H9 (cell line): ENCODE measurements around the gene LEPR. TPM values are rescaled to one million over a fixed set of nuclear protein-coding genes. Genes with fewer than 3 reads are reported as not detected.

Experiments used
- DNase-seq: peaks from one replicate; pipeline ENCODE4 v3.0.0-alpha.2; 2017
- H2AFZ ChIP-seq: one replicate; pipeline ENCODE4 v1.6.1; 2013; ENCODE audit warnings: mild to moderate bottlenecking, low read length, control low read depth, moderate library complexity
- H2AK5ac ChIP-seq: 2 replicates; pipeline ENCODE4 v1.6.1; 2013; ENCODE audit warnings: low read length, control low read depth, mixed read lengths; ENCODE audit not compliant: insufficient read length
- H2BK120ac ChIP-seq: one replicate; pipeline ENCODE4 v1.6.1; 2013; ENCODE audit warnings: low read depth, mild to moderate bottlenecking, low read length, control low read depth, inconsistent platforms; ENCODE audit not compliant: poor library complexity, severe bottlenecking
- H2BK12ac ChIP-seq: 2 replicates; pipeline ENCODE4 v1.6.1; 2013; ENCODE audit warnings: low read length, control low read depth, mixed read lengths, low read depth; ENCODE audit not compliant: insufficient read length
- H2BK15ac ChIP-seq: 2 replicates; pipeline ENCODE4 v1.6.1; 2013; ENCODE audit warnings: low read depth, low read length, control low read depth
- H2BK20ac ChIP-seq: one replicate; pipeline ENCODE4 v1.6.1; 2013; ENCODE audit warnings: low read depth, mild to moderate bottlenecking, low read length, control low read depth, inconsistent platforms; ENCODE audit not compliant: poor library complexity, severe bottlenecking
- H2BK5ac ChIP-seq: 2 replicates; pipeline ENCODE4 v1.6.1; 2013; ENCODE audit warnings: low read length, control low read depth, mixed read lengths; ENCODE audit not compliant: insufficient read length
- H3K14ac ChIP-seq: 2 replicates; pipeline ENCODE4 v1.6.1; 2013; ENCODE audit warnings: low read length, control low read depth; ENCODE audit not compliant: insufficient read depth
- H3K18ac ChIP-seq: 2 replicates; pipeline ENCODE4 v1.6.1; 2013; ENCODE audit warnings: low read depth, mild to moderate bottlenecking, mixed read lengths, low read length, control low read depth; ENCODE audit not compliant: insufficient read length
- H3K23ac ChIP-seq: 2 replicates; pipeline ENCODE4 v1.6.1; 2013; ENCODE audit warnings: low read length, control low read depth, mixed read lengths, low read depth; ENCODE audit not compliant: insufficient read length
- H3K23me2 ChIP-seq: 2 replicates; pipeline ENCODE4 v1.6.1; 2013; ENCODE audit warnings: low read depth, mild to moderate bottlenecking, mixed read lengths, low read length, control low read depth; ENCODE audit not compliant: insufficient read length, poor library complexity, severe bottlenecking
- H3K27ac ChIP-seq: 2 replicates; pipeline ENCODE4 v1.5.1; 2013; ENCODE audit warnings: low read length, control low read depth, mixed read lengths, low read depth; ENCODE audit not compliant: insufficient read length
- H3K27me3 ChIP-seq: 2 replicates; pipeline ENCODE4 v1.6.1; 2013; ENCODE audit warnings: low read length, control low read depth, inconsistent platforms; ENCODE audit not compliant: insufficient read depth
- H3K4ac ChIP-seq: 2 replicates; pipeline ENCODE4 v1.6.1; 2013; ENCODE audit warnings: low read depth, mild to moderate bottlenecking, control low read depth, inconsistent platforms, low read length, moderate library complexity
- H3K4me1 ChIP-seq: 2 replicates; pipeline ENCODE4 v1.6.1; 2013; ENCODE audit warnings: low read length, control low read depth, inconsistent platforms; ENCODE audit not compliant: insufficient read depth
- H3K4me2 ChIP-seq: 2 replicates; pipeline ENCODE4 v1.6.1; 2013; ENCODE audit warnings: low read length, control low read depth, mixed read lengths; ENCODE audit not compliant: insufficient read length, insufficient read depth
- H3K56ac ChIP-seq: 2 replicates; pipeline ENCODE4 v1.6.1; 2013; ENCODE audit warnings: low read depth, mild to moderate bottlenecking, mixed read lengths, low read length, control low read depth; ENCODE audit not compliant: insufficient read length
- H3K79me1 ChIP-seq: 2 replicates; pipeline ENCODE4 v1.6.1; 2013; ENCODE audit warnings: low read depth, mild to moderate bottlenecking, moderate library complexity, low read length, control low read depth, inconsistent platforms; ENCODE audit not compliant: insufficient read depth, poor library complexity, severe bottlenecking
- H3K79me2 ChIP-seq: 2 replicates; pipeline ENCODE4 v1.6.1; 2013; ENCODE audit warnings: low read length, control low read depth, inconsistent platforms; ENCODE audit not compliant: insufficient read depth
- H3K9ac ChIP-seq: 2 replicates; pipeline ENCODE4 v1.6.1; 2013; ENCODE audit warnings: low read length, control low read depth, mixed read lengths; ENCODE audit not compliant: insufficient read length; ENCODE audit errors: extremely low read depth
- H3K9me3 ChIP-seq: one replicate; pipeline ENCODE4 v1.6.1; 2013; ENCODE audit warnings: low read depth, low read length, inconsistent platforms; ENCODE audit not compliant: control insufficient read depth
- H3T11ph ChIP-seq: one replicate; pipeline ENCODE4 v1.6.1; 2013; ENCODE audit warnings: mild to moderate bottlenecking, low read length, control low read depth, inconsistent platforms
- H4K20me1 ChIP-seq: one replicate; pipeline ENCODE4 v1.6.1; 2013; ENCODE audit not compliant: control insufficient read depth, insufficient read length, insufficient read depth
- H4K5ac ChIP-seq: 2 replicates; pipeline ENCODE4 v1.6.1; 2013; ENCODE audit warnings: low read depth, mild to moderate bottlenecking, mixed read lengths, low read length, control low read depth; ENCODE audit not compliant: insufficient read length
- H4K8ac ChIP-seq: replicated peaks from 2 replicates; pipeline ENCODE4 v1.6.1; 2013; ENCODE audit warnings: low read length, control low read depth, mixed read lengths, low read depth; ENCODE audit not compliant: insufficient read length
- H4K91ac ChIP-seq: 2 replicates; pipeline ENCODE4 v1.6.1; 2013; ENCODE audit warnings: low read depth, mild to moderate bottlenecking, moderate library complexity, mixed read lengths, low read length, control low read depth; ENCODE audit not compliant: insufficient read length
- H3K27ac Mint-ChIP-seq, 3 experiments: 2 replicates in 2 of 3; 3 replicates in 1 of 3; pipeline ENCODE4 v1.8.0; 2020 to 2021; ENCODE audit warnings: mixed read lengths in 3 of 3, mild to moderate bottlenecking in 1 of 3, moderate library complexity in 1 of 3
- H3K27me3 Mint-ChIP-seq: 2 replicates; pipeline ENCODE4 v1.8.0; 2021; ENCODE audit warnings: low read depth, mild to moderate bottlenecking, moderate library complexity, mixed read lengths
- H3K36me3 Mint-ChIP-seq, 3 experiments: 2 replicates in 2 of 3; 3 replicates in 1 of 3; pipeline ENCODE4 v1.8.0; 2020 to 2021; ENCODE audit warnings: low read depth in 3 of 3, mixed read lengths in 3 of 3; ENCODE audit not compliant: insufficient read depth in 1 of 3
- H3K4me1 Mint-ChIP-seq, 2 experiments: 2 replicates each; pipeline ENCODE4 v1.8.0; 2020; ENCODE audit warnings: mixed read lengths in 2 of 2
- H3K4me3 Mint-ChIP-seq, 2 experiments: 2 replicates in 1 of 2; 3 replicates in 1 of 2; pipeline ENCODE4 v1.8.0; 2020 to 2021; ENCODE audit warnings: mild to moderate bottlenecking in 2 of 2, mixed read lengths in 2 of 2, moderate library complexity in 1 of 2
- H3K9me3 Mint-ChIP-seq, 2 experiments: 2 replicates in 1 of 2; 3 replicates in 1 of 2; pipeline ENCODE4 v1.8.0; 2020; ENCODE audit warnings: mild to moderate bottlenecking in 2 of 2, mixed read lengths in 2 of 2, moderate library complexity in 1 of 2
- WGBS: extraction: QIAGEN DNeasy Blood & Tissue Kit; methylation state at CpG from one replicate; pipeline ENCODE4 v1.1.7; 2013; ENCODE audit warnings: missing lambda C conversion rate, low lambda C conversion rate, mixed read lengths; ENCODE audit not compliant: insufficient read length; ENCODE audit errors: extremely low coverage; 5-methylcytosine and 5-hydroxymethylcytosine counted together
- total RNA-seq: library from RNA; stranded (reverse); gene quantifications from 2 replicates; pipeline ENCODE4 v1.2.1, GENCODE V29; 2021
- TF ChIP-seq, protein P1 (sequence below): fragments of 200-600 bp; sonication (generic); conservative IDR thresholded peaks from 3 replicates; pipeline ENCODE4 v1.8.0; 2021; ENCODE audit warnings: antibody characterized with exemption, mild to moderate bottlenecking

Gene LEPR
- total RNA-seq, 1 experiment from 2014 or later = 3.3 TPM

DNA sequence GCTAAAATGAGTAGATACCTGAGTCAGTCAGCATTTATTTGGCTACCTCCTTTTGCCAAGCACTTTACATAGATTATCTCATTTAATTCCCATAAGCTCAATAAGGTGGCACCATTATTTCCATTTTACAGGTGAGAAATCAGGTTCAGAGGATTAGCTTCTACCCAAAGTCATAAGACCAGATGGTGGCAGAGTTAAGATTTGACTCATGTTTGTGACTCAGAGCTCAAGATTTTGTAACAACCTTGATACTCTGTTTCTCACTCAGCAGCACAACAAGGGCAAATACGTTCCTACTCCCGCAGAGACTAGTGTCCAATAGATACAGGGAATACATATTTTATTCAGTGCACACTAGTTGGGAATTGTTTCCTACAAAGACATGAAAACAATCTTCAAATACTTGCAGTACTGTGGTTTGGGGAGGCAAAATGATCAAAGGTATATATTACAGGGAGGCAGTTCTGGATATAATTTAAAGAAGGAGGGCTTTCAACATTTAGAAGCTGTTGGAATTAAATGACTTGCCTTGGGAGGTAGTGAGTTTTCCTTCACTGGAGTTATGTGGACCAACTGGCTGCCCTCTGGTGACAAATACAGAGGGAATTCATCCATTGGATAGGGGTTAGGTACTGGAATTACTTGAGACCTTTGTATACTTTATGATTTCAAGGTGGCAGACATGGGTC lies 3.6 kb downstream of the LEPR start:
- H3K56ac ChIP-seq = no peak overlapping the region
- Mint-ChIP-seq H3K9me3 (no peaks in the 10 kb centered on the region), H3K4me3 (no peak overlapping the region), H3K4me1 (peaks cover 22 to 40% of the 10 kb centered on the region in 2 experiments), H3K27ac (peak overlapping the region in 2 of 3 experiments; percentile 86 to 90; a peak in 4 of 7 replicates), H3K36me3 (peaks cover 9 to 33% (median 19%) of the 10 kb centered on the region in 3 experiments; a peak in 6 of 7 replicates), H3K27me3 (no peaks in the 10 kb centered on the region)
- no peak overlapping the region for H3T11ph ChIP-seq
- H3K4me2 ChIP-seq = no peak overlapping the region
- no peak overlapping the region for H3K4ac ChIP-seq
- H3K14ac ChIP-seq = no peak overlapping the region
- no peak overlapping the region for H4K8ac ChIP-seq
- no peaks in the 10 kb centered on the region for H3K27me3 ChIP-seq
- H3K23ac ChIP-seq = no peak overlapping the region
- peaks cover 4% of the 10 kb centered on the region for H3K79me1 ChIP-seq
- H3K79me2 ChIP-seq = peaks cover 10% of the 10 kb centered on the region; the same call in 1 of the 2 replicates
- no peaks in the 10 kb centered on the region for H3K9me3 ChIP-seq
- H3K9ac ChIP-seq = no peak overlapping the region
- no peak overlapping the region for H2BK12ac ChIP-seq
- no peak overlapping the region for H2AFZ ChIP-seq
- H4K91ac ChIP-seq = no peak overlapping the region
- H2AK5ac ChIP-seq = no peak overlapping the region
- H3K23me2 ChIP-seq = peaks cover 9% of the 10 kb centered on the region
- H2BK5ac ChIP-seq = no peak overlapping the region
- no peak overlapping the region for H2BK120ac ChIP-seq
- H3K18ac ChIP-seq = no peak overlapping the region
- TF ChIP-seq, protein P1, sequence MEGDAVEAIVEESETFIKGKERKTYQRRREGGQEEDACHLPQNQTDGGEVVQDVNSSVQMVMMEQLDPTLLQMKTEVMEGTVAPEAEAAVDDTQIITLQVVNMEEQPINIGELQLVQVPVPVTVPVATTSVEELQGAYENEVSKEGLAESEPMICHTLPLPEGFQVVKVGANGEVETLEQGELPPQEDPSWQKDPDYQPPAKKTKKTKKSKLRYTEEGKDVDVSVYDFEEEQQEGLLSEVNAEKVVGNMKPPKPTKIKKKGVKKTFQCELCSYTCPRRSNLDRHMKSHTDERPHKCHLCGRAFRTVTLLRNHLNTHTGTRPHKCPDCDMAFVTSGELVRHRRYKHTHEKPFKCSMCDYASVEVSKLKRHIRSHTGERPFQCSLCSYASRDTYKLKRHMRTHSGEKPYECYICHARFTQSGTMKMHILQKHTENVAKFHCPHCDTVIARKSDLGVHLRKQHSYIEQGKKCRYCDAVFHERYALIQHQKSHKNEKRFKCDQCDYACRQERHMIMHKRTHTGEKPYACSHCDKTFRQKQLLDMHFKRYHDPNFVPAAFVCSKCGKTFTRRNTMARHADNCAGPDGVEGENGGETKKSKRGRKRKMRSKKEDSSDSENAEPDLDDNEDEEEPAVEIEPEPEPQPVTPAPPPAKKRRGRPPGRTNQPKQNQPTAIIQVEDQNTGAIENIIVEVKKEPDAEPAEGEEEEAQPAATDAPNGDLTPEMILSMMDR = no peak
- no peak for DNase-seq
- H4K20me1 ChIP-seq = no peaks in the 10 kb centered on the region
- H2BK20ac ChIP-seq = no peak overlapping the region
- H3K27ac ChIP-seq = no peak overlapping the region
- no CpG with 5 or more reads among the region's 2 CpGs for WGBS
- H4K5ac ChIP-seq = no peak overlapping the region
- peaks cover 7% of the 10 kb centered on the region; the same call in 1 of the 2 replicates for H3K4me1 ChIP-seq
- H2BK15ac ChIP-seq = no peak overlapping the region
